ENCODE measurements around the gene TSHZ1.

DNA sequence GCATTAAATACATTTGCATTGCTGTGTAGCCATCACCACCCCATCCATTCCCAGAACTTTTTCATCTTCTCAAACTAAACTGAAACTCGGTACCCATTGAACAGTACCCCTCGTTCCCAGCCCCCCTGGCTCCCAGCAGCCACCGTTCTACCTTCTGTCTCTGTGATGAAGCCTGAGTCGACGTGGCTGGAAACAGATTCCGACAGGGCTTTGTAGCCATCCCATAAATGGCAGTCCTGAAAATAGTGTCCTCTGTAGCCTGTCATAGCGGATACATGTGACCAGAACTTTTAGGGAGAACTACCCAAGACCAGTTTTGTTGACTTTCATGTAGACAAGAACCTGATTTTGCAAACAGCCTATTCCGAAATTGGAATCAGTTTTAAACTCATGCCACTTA, 59.1 kb downstream of the TSHZ1 start:
- TF ChIP-seq, protein P1, sequence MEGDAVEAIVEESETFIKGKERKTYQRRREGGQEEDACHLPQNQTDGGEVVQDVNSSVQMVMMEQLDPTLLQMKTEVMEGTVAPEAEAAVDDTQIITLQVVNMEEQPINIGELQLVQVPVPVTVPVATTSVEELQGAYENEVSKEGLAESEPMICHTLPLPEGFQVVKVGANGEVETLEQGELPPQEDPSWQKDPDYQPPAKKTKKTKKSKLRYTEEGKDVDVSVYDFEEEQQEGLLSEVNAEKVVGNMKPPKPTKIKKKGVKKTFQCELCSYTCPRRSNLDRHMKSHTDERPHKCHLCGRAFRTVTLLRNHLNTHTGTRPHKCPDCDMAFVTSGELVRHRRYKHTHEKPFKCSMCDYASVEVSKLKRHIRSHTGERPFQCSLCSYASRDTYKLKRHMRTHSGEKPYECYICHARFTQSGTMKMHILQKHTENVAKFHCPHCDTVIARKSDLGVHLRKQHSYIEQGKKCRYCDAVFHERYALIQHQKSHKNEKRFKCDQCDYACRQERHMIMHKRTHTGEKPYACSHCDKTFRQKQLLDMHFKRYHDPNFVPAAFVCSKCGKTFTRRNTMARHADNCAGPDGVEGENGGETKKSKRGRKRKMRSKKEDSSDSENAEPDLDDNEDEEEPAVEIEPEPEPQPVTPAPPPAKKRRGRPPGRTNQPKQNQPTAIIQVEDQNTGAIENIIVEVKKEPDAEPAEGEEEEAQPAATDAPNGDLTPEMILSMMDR (IDR thresholded peaks at IDR 0.05; ENCODE audit: low read depth, low read length), result no peak
- no peak for TF ChIP-seq POLR2A (IDR thresholded peaks at IDR 0.05; ENCODE audit: extremely low read depth, insufficient read length)
- no peak for TF ChIP-seq MYC (IDR thresholded peaks at IDR 0.05; ENCODE audit: low read depth, low read length)
